ENCODE data around the gene SPOCK2. TPM values are rescaled to one million over a fixed set of nuclear protein-coding genes. Genes with fewer than 3 reads are reported as not detected.
A peak's percentile ranks its signal among the peaks of the same experiment; 100 is the strongest.

The SPOCK2 gene
- total and polyA plus RNA-seq, 2 of the 13 experiments (the other 11 are each of a cell fraction or from before 2014, with no cell fraction given): 8.6 to 30.6 TPM

DNA sequence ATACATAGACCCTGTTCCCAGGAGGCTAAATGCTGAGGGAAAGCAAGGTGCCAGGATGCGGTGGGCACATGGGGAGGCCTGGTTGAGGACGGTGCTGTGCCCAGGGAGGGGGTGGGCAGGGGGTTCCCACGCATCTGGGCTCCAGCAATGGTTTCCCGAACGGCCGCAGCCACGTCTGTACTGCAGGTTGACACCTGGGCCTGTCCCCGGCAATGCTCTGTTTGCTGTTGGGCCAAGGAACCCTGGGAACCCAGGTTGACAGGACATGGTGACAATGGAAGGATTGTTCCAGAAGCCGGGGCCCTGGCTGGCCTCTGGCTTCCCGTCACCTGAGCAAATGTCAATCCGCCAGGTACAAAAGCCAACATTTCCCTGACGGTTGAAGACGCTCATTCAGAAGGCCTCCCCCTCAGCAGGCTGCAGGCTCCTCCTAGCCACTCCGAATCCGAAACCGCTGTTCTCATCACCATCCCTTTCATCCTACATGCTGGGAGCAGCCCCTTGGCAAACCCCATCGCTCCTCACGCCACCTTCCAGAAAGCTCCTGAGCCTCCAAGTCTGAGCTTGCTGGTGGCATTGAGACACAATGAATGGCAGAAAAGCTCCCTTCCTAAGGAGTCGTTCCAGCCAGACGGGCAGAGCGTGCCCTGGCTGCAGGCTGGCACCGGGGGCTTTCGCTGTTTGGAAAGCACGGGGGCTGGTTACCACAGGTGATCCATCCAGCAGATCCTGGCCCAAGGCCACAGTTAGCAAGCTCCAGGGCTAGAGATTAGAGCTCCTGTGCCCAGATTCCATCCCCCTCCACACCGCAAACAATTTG is 31.2 kb downstream of the SPOCK2 start (continued):
- no peak for TF ChIP-seq MBD4 (IDR thresholded peaks at IDR 0.05; ENCODE audit: borderline replicate concordance, low read length)
- TF ChIP-seq, protein P1, sequence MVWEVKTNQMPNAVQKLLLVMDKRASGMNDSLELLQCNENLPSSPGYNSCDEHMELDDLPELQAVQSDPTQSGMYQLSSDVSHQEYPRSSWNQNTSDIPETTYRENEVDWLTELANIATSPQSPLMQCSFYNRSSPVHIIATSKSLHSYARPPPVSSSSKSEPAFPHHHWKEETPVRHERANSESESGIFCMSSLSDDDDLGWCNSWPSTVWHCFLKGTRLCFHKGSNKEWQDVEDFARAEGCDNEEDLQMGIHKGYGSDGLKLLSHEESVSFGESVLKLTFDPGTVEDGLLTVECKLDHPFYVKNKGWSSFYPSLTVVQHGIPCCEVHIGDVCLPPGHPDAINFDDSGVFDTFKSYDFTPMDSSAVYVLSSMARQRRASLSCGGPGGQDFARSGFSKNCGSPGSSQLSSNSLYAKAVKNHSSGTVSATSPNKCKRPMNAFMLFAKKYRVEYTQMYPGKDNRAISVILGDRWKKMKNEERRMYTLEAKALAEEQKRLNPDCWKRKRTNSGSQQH (CRISPR knock-in tag; IDR thresholded peaks at IDR 0.05; ENCODE audit: low read depth): no peak
- TF ChIP-seq KMT2A (CRISPR knock-in tag; IDR thresholded peaks at IDR 0.05): no peak
- no peak for TF ChIP-seq MLLT10 (CRISPR knock-in tag; IDR thresholded peaks at IDR 0.05)
- TF ChIP-seq TMF1 (CRISPR knock-in tag; IDR thresholded peaks at IDR 0.05; ENCODE audit: low read depth): peak; percentile 57; the same call in 1 of the 2 replicates
- TF ChIP-seq ZIK1 (CRISPR knock-in tag; IDR thresholded peaks at IDR 0.05; ENCODE audit: borderline replicate concordance, low read depth): no peak
- 0 out of 2 replicates have a peak, but pooled peaks have one; percentile 21 for TF ChIP-seq THAP11 (CRISPR knock-in tag; IDR thresholded peaks at IDR 0.05)
- no peak for TF ChIP-seq LCORL (IDR thresholded peaks at IDR 0.05)
- TF ChIP-seq LCORL (CRISPR knock-in tag; IDR thresholded peaks at IDR 0.05): peak; percentile 38; the same call in 1 of the 2 replicates
- TF ChIP-seq ZNF644 (CRISPR knock-in tag; IDR thresholded peaks at IDR 0.05; ENCODE audit: low read depth): 0 out of 2 replicates have a peak, but pooled peaks have one; percentile 11
- peak; percentile 26; the same call in 1 of the 2 replicates for TF ChIP-seq JUND (CRISPR knock-in tag; IDR thresholded peaks at IDR 0.05)
- TF ChIP-seq ZNF234 (CRISPR knock-in tag; conservative IDR thresholded peaks at IDR 0.05): no peak
- TF ChIP-seq MAF1 (CRISPR knock-in tag; IDR thresholded peaks at IDR 0.05; ENCODE audit: borderline replicate concordance): peak; percentile 73; the same call in 1 of the 2 replicates
- TF ChIP-seq CSRNP1 (CRISPR knock-in tag; IDR thresholded peaks at IDR 0.05): peak; percentile 85
- peak; percentile 44; the same call in 1 of the 2 replicates for TF ChIP-seq NR2F2 (IDR thresholded peaks at IDR 0.05; ENCODE audit: borderline replicate concordance, low read depth)
- TF ChIP-seq ZNF30 (CRISPR knock-in tag; IDR thresholded peaks at IDR 0.05): no peak
- peak; percentile 48; the same call in 1 of the 2 replicates for TF ChIP-seq NRL (CRISPR knock-in tag; IDR thresholded peaks at IDR 0.05; ENCODE audit: borderline replicate concordance)
- no peak for TF ChIP-seq ZNF24 (IDR thresholded peaks at IDR 0.05)
- no peak for TF ChIP-seq ZNF556 (CRISPR knock-in tag; IDR thresholded peaks at IDR 0.05; ENCODE audit: borderline replicate concordance)
- no peak for TF ChIP-seq SMAD1 (CRISPR knock-in tag; IDR thresholded peaks at IDR 0.05; ENCODE audit: borderline replicate concordance, low read depth)
- TF ChIP-seq ZNF777 (CRISPR knock-in tag; IDR thresholded peaks at IDR 0.05): no peak; the same call in 1 of the 2 replicates
- peak; percentile 67; the same call in 1 of the 2 replicates for TF ChIP-seq ZKSCAN8 (CRISPR knock-in tag; IDR thresholded peaks at IDR 0.05; ENCODE audit: borderline replicate concordance)
- no peak for TF ChIP-seq RBAK (CRISPR knock-in tag; IDR thresholded peaks at IDR 0.05)
- TF ChIP-seq MXD4 (CRISPR knock-in tag; IDR thresholded peaks at IDR 0.05): no peak; the same call in 1 of the 2 replicates
- TF ChIP-seq ZNF878 (CRISPR knock-in tag; IDR thresholded peaks at IDR 0.05): no peak
- TF ChIP-seq CHD2 (IDR thresholded peaks at IDR 0.05; ENCODE audit: low read depth, low read length): no peak
- TF ChIP-seq ZNF510 (CRISPR knock-in tag; IDR thresholded peaks at IDR 0.05; ENCODE audit: low read depth): no peak
- TF ChIP-seq, protein P2, sequence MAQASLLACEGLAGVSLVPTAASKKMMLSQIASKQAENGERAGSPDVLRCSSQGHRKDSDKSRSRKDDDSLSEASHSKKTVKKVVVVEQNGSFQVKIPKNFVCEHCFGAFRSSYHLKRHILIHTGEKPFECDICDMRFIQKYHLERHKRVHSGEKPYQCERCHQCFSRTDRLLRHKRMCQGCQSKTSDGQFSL (CRISPR knock-in tag; IDR thresholded peaks at IDR 0.05): no peak
- no peak for TF ChIP-seq KMT2B (CRISPR knock-in tag; IDR thresholded peaks at IDR 0.05)
- TF ChIP-seq IKZF4 (CRISPR knock-in tag; IDR thresholded peaks at IDR 0.05; ENCODE audit: borderline replicate concordance, low read depth, not compliant biosample characterization): no peak

Data from HepG2 (cell line).